HG03469 (cell line): ENCODE results near the gene KRABD2.
"Not testable (repeated sequence)": the region's sequence is repeated elsewhere in the genome, so short reads cannot be mapped to it uniquely, and the experiment has no call there.

ENCODE experiments used
- ATAC-seq: cut with Tn5 transposase; IDR thresholded peaks from one replicate; pipeline ENCODE4 v1.9.1; 2021; ENCODE audit warnings: mild to moderate bottlenecking, moderate library complexity, moderate number of reproducible peaks; ENCODE audit not compliant: unreplicated experiment

The KRABD2 gene

DNA sequence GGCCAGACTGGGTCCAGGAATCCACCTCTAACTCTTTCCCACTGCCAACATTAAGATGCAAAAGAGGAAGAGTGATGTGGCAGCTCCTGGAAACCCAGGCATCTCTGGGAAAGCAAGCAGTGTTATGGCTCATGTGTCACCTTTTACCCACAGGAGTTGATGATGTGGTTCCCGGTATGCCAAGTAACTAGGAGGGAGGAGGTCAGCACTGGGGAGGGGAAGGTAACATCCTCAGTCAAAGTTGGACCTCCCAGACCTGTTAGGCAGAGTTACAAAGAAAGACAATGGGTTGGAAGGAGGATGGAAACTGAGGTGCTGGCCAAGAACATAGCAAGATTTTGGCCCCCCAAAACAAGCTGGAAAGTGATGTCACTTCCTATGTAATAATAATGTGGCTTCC is 11.4 kb downstream of the KRABD2 start:
- no peak for ATAC-seq

DNA sequence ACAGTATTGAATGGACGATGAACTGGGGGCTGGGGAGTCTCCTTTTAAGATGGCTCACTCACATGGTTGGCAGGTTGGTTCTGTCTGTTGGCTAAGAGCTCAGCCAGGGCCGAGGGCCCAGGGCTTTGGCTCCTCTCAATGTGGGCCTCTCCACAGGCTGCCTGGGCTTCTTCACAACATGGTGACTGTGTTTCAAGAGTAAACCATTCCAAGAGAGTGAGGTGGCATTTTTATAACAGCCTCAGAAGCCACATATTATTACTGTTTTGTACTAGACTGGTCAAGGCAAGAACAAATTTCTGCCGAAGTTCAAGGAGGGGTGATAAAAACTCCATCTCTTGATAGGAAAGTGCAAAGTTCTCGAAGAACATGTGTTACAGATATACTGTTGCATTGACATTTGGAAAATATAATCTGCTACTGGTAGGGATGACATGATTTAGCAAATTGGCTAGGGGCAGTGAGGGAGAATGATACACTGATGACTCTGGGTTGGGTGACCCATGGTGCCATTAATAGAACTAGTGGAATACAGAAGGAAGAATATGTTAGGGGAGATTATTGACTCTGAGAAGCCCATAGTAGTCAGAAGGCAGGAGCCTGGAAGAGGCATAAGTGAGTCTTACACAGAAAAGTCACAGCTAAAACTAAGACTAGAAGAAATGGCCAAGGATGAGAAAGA is 13.7 kb downstream of the KRABD2 start:
- ATAC-seq = no peak

DNA sequence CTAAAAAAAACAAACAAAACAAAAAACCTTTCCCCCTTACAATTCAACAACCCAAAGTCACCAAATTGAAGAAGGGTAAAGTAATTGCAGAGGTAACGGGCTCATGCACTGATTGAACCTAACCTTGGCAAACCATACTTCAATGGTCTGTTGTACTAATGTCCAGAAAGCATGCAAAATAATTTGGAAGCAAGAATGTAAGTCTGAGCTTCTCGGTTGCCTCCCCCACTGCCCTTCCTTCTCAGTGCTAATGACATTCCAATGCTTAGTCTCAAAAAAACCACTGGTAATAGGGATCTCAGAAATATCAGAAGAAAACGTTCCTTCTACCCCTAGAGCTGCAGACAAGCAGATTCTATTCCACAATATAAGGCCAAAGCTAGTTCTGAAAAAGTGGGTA is 15.8 kb downstream of the KRABD2 start:
- no peak for ATAC-seq

DNA sequence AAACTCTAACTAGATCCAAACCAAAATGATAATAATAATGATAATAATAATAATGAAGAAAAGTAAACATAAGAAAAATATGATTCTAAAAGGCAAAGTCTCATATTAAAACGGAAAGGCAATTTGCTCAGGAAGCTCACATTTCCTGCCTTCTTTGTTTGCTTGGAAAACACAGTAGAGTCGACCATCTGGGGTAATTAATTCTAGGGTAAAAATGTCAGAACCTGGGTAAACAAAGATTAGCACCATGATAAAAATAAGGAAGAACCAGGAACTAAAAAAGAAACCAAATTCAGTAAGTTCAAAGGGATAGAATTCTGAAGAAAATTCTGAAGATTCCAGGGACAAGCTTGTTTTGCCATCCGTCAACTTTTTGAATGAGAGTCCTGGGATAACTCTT is 16.2 kb downstream of the KRABD2 start:
- no peak for ATAC-seq

DNA sequence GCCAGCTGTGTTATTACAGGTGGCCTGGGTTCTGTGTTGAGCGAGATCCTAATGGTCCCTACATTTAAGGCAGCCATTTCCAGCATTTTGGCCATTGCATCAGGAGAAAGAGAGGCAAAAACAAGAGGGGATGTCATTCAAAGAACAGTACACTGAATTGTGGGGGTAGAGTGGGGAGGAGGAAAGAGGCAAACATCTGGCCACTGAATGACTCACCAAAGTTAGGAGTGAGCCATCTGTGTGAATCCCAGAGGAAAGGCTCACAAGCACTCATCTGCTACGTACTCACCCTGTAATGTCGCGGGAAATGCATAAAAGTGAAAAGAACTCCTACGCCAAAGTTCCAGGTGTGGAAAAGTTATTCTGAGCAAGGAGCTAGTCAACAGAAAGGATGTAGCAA is 16.7 kb downstream of the KRABD2 start:
- ATAC-seq = no peak

DNA sequence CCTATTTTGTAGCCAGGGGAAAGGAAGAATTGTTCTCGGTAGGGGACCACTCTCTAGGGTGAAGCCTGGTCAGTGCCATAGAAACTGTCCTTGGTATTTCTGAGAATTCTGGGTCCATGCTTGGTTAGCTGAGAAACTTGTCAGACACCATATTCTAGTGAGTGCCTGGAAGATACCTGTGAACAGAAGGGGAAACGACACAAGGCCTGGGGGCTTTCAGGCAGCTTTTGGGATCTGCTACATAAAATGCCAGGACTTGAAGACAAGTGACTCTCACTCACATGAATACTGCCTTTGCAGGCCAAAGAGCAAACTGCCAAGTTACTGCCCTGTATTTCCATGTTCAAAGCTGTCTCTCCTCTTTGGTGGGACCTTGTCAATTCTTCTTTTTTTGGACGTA is 18.6 kb downstream of the KRABD2 start:
- ATAC-seq = no peak

DNA sequence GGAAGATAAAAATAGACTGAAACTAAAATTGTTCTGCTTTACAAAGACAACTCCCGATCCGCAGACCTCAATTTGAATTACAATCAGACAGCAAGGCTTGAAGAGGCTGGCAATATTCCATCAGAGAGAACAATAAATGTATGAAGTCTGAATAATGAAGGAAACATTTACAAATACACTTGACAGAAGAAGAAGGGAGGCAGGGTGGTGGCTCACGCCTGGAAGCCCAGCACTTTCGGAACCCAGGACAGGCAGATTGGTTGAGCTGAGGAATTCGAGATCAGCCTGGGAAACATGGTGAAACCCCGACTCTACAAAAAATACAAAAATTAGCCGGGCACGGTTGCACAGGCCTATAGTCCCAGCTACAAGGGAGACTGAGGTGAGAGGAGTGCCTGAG is 22.3 kb downstream of the KRABD2 start:
- ATAC-seq = no peak

DNA sequence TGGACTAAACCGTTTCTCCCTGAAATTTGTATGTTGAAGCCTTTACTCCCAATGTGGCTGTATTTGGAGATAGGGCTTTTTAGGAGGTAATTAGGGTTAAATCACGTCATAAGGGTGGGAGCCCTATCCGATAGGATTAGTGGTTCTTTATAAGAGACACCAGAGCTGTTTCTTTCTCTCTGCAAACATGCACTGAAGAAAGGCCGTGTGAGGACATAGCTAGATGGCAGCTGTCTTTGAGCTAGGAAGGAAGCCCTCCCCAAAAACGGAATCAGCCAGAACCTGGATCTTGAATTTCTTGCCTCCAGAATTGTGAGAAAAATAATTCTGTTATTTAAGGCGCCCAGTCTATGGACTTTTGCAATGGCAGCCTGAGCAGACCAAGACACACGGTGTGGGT is 22.8 kb downstream of the KRABD2 start:
- ATAC-seq = no peak

DNA sequence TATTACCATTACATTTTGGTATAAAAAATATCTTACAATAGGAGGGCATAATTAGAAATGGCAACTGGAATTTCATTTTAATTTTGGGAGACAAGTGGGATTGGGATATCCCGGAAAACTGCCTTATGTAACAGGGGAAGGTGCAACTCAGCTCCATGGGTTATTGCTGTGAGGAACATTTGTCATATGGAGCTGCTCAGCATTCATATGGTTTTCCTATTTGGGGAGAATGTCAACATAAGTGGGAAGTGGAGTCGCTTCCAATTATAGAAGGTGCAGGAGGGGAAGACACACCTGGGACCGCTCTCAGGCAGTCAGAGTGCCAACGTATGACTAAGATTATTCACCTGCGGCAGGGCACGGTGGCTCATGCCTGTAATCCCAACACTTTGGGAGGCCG is 26.2 kb downstream of the KRABD2 start:
- ATAC-seq = no peak

DNA sequence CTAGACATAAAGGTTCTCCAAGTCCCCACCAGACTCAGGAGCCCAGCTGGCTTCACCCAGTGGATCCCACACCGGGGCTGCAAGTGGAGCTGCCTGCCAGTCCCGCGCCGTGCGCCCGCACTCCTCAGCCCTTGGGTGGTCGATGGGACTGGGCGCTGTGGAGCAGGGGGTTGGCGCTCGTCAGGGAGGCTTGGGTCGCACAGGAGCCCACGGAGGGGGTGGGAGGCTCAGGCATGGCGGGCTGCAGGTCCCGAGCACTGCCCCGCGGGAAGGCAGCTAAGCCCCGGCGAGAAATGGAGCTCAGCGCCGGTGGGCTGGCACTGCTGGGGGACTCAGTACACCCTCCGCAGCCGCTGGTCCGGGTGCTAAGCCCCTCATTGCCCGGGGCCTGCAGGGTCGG is 29.5 kb downstream of the KRABD2 start:
- not testable (repeated sequence) for ATAC-seq

DNA sequence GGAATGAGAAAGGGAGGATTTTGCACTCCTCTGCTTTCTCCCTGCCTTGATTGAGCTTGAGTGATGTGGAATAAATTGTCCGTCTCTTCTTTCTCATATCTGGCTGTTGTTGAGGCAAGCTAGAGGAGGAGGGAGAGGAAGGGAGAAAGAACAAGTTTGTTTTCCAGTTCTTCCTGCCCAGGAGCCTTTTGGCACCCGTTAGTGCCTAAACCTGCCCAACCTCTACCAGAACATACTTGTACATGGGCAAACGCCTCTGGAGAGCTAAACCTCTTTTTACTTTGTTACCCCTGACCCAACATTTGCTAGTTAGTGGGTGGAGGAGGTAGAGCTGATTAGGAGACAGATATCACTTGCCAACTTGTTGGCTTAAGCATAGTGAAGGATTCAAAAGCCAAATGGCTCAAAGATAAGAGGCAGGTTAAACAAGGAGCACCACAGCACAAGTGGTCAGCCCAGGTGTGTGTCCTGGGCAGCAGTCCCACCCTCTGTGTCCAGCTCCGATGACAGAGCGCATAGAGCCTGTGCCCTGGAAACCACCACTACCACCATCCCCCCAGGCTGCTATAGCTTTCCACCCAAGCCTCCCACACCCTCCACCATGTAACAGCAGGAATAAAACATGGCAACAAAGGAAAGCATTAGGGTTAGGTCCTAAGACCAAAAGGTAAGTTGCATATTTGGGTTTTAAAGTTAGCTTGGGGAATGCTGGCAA is 30.4 kb downstream of the KRABD2 start:
- no peak for ATAC-seq

DNA sequence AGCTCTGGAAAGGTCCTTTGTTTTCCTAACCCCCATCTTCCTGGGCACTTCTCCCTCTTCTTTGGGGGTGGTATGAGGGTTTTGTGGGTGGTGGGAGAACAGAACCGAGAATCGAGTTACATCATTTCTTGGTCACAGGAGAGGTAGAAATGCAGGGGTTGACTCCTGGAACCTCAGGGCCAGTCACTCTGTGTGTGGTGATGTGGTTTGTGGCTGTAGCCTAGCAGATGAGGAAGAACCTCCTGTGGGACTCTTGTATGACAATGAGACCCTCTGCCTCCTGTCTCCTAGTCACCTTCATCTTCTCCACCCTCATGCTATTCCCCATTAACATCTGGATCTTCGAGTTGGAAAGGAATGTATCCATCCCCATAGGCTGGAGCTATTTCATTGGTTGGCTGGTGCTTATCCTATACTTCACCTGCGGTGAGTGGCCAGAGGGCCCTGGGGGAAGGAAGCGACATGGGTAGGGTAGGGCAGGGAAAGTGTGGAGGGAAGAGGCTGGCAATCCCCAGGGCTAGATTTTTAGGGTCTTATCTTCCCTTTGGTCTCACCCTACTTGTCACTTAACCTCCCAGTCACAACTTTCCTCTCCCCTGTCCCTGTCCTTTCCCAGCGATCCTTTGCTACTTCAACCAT is 31.3 kb downstream of the KRABD2 start:
- no peak for ATAC-seq

DNA sequence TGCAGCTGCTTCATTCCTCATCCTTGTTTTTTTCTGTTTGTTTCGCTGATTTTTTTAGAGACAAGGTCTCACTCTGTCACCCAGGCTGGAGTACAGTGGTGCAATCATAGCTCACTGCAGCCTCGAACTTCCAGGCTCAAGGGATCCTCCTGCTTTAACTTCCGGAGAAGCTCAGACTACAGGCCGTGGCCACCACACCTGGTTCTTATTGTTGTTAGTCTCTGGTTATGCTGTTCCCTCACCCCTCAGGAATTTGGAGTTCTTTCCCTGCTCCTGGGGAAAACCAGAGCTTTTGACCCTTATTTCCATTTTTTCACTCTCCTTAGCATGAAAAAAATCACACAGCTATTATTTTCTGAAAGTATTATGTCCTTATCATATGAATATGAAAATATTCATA is 35.0 kb downstream of the KRABD2 start:
- ATAC-seq = no peak

DNA sequence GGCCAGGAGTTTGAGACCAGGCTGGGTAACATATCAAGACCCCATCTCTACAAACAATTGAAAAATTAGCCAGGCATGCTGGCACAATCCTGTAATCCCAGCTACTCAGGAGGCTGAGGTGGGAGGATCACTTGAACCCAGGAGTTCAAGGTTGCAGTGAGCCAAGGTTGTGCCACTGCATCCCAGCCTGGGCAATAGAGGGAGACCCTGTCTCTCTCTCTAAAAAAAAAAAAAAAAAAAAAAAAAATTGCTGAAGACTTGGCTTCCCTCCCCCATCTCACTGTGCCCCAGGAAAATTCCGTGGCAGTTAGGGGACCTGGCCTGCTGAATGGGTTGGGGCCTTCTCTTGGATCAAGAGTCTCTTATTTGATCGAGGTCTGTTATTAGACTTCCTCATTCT is 37.0 kb downstream of the KRABD2 start, which contains the start of gene ODF4:
TSS of gene ODF4 (plus strand) at position 301 of the 400 bp plus-strand sequence. CDS start 212 bp downstream, outside the sequence.
- no peak for ATAC-seq

DNA sequence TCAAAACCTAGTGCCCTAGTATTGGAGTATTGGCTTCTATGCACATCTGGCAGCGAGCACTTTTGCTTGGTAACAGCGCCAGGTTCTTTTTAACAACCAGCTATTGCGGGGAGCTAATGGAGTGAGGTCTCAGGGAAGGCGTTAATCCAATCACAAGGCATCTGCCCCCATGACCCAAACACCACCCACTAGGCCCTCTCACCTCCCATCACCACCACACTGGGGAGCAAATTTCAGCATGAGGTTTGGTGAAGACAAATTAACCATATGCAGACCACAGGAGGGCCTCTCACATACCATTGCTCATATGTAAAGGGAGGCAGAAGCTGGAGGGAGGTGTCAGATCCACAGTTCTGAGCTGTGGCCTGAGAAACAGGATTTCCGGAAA is 37.8 kb downstream of the KRABD2 start:
- ATAC-seq = no peak

DNA sequence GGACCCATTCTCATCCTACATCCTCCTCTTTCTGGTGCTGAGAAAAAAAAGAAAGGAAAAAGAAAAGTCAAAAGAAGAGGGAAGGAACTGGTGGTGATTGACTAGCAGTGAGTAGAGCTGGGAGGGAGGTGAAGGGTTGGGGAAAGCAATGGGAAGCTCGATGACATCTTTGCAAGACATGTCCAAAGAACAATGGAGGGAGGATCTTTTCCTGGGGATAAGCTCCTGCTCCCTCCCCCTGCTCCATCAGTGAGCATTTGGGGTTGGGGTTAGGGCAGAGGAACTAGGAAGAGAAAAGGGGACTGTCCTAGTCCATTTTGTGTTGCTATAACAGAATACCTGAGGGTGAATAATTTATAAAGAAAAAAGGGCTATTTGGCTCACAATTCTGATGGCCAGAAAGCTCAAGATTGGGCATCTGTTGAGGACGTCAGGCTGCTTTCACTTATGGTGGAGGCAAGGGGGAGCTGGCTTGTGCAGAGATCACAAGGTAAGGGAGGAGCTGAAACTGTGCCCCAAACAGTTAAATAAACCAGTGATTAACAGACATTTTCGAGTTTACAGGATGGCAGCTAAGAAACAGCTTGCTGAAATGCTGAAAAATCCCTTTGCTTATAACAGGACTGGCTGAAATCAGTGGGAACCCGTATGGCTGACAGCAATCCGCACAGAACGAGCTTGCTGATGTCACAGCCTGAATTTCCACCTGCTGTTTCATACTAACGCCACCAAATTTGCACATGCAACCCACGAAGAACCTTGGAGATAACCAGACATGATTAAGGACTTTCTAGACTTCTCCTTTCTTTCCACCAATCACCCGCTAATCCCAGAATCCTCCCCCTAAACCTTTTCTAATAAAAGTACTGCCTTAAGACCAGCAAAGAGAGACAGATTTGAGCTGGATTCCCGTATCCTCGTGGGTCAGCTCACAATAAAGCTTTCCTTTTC is 38.4 kb downstream of the KRABD2 start:
- no peak for ATAC-seq

DNA sequence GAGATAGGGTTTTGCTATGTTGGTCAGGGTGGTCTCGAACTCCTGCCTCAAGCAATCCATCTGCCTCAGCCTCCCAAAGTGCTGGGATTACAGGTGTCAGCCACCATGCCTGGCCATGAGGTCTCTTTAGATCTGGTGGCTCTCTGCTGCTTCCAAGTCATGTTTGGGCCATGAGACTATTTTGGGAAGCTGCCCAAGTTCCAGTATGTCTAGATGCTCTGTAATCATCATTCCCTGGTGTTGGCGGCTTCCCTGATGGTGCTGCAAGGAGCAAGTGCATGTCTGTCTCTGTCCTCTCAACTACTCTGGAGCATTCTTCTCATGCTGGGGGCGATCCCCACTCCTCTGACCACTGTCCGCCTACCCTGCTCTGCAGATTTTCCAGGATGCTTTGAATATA is 43.2 kb downstream of the KRABD2 start:
- no peak for ATAC-seq

DNA sequence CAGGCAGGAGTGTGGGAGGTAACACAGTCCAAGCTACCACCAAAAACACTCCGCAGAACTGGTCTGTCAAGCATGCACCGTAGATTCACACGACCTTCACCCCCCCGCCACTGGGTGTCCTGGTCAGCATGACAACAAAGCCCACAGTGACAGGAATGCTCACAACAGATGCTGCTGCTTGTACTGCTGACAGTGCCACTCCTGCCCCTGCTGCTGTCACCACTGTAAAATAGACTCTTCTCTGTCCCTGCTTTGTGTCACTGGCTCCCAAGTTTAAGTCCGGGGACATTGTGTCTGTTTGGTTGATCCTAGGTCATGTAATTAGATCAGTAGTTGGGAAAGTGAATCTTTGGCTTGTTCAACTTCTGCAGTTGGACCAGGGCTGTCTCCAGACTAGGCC is 43.8 kb downstream of the KRABD2 start:
- no peak for ATAC-seq

DNA sequence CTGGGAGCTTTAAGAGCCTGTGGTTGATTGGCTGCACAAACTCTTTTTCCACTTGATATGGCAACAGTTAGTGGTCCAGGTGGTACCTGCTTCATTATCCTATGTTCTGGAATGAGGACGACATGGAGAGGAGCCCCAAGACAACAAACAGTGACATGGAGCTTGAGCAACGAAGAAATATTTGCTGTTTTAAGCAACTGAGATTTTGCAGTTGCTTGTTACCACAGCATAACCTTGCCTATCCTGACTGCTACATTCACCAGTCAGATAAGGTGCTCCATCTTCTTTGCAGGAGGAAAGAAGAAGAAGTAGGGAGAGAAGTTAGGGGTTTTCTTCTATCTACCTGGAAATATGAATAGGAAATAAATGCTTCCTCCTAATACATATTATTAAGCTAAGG is 44.4 kb downstream of the KRABD2 start:
- ATAC-seq = no peak

DNA sequence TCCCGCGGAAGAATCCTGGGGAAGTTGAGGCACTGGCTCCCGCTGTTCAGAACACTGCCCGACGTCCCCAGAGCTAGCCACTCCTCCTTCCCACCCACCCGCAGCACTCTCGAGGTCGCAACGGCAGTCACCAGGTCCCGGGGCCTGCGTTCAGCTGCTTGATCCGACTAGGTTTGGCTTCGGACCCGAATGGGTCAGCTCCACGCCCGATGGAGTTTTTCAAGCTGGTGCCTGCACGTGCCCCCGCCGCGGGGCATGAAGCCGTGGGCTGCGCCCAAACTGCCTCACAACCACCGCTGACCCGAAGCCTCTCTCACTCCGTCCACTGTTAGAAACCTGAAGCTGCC is 49.2 kb downstream of the KRABD2 start:
- ATAC-seq = no peak
